Fibroblast of lung (primary cell): ENCODE data around the gene RAB8A.

Source experiments
- EZH2 ChIP-seq: IDR thresholded peaks from 2 replicates; pipeline ENCODE4 v1.5.1; 2012; ENCODE audit warnings: low read length, control low read depth, mild to moderate bottlenecking; ENCODE audit errors: missing control alignments
- TF ChIP-seq, protein P1 (sequence below), 2 donors: IDR thresholded peaks in 1 of 2; conservative IDR thresholded peaks in 1 of 2; 1 replicate in 1 of 2; 2 replicates in 1 of 2; pipeline ENCODE4 v1.5.1; 2011 to 2012; ENCODE audit warnings: low read length in 2 of 2, control low read depth in 1 of 2, inconsistent platforms in 1 of 2, low read depth in 1 of 2, mild to moderate bottlenecking in 1 of 2

DNA sequence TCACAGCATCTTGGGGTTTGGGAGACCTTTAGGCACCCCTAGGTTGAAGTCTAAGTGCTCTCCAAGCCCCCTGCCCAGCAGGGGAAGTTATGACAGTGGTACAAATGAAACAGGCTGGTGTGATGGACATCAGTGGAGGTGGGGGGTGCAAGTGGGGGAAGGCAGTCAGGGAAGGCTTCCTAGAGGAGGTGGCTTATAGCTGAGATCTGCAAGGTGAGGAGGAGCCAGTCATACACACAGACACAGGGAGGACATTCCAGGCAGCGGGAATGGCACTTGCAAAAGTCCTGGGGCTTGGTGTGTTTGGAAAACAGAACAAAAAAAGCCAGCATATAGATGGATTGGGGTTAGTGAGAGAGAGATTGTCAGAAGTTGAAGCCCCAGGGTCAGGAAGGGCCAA, 43.4 kb downstream of the RAB8A start:
- TF ChIP-seq, protein P1, sequence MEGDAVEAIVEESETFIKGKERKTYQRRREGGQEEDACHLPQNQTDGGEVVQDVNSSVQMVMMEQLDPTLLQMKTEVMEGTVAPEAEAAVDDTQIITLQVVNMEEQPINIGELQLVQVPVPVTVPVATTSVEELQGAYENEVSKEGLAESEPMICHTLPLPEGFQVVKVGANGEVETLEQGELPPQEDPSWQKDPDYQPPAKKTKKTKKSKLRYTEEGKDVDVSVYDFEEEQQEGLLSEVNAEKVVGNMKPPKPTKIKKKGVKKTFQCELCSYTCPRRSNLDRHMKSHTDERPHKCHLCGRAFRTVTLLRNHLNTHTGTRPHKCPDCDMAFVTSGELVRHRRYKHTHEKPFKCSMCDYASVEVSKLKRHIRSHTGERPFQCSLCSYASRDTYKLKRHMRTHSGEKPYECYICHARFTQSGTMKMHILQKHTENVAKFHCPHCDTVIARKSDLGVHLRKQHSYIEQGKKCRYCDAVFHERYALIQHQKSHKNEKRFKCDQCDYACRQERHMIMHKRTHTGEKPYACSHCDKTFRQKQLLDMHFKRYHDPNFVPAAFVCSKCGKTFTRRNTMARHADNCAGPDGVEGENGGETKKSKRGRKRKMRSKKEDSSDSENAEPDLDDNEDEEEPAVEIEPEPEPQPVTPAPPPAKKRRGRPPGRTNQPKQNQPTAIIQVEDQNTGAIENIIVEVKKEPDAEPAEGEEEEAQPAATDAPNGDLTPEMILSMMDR (conservative IDR thresholded peaks at IDR 0.05 in 1 of 2, IDR thresholded peaks at IDR 0.05 in 1 of 2; ENCODE audit: low read depth in 1 of 2, low read length in 2 of 2): no peak
- no peak for TF ChIP-seq EZH2
